OCI-LY7 (cell line): ENCODE data around the gene VPS13D. TPM values are rescaled to one million over a fixed set of nuclear protein-coding genes. Genes with fewer than 3 reads are reported as not detected.
"Not testable (repeated sequence)": the region's sequence is repeated elsewhere in the genome, so short reads cannot be mapped to it uniquely, and the experiment has no call there.

Source experiments
- BruUV-seq: library from RNA; stranded (reverse); fragments of 400-500 nt; replicated peaks from 2 replicates; lab custom pipeline; 2021; lab: Mats Ljungman, UMichigan
- CTCF ChIA-PET: fragments of 300-600 bp; sonication (Branson Sonifier 250); formaldehyde crosslinking; loops from one replicate; lab custom pipeline; 2022; ENCODE audit warnings: antibody characterized with exemption; ENCODE audit not compliant: unreplicated experiment; lab: Charles Lee
- POLR2A ChIA-PET: fragments of 300-600 bp; sonication (Branson Sonifier 250); formaldehyde crosslinking; loops from one replicate; lab custom pipeline; 2022; ENCODE audit warnings: antibody characterized with exemption; lab: Charles Lee
- DNase-seq: peaks from one replicate; pipeline ENCODE4 v3.0.0-alpha.2; 2015; ENCODE audit warnings: low spot score
- H2AFZ ChIP-seq: fragments of 200-600 bp; sonication (generic), shearing (Covaris generic); 2 replicates; pipeline ENCODE4 v1.6.1; 2014; ENCODE audit warnings: mild to moderate bottlenecking, antibody characterized with exemption, low read length, moderate library complexity
- H3K27ac ChIP-seq: fragments of 200-600 bp; sonication (generic); 2 replicates; pipeline ENCODE4 v1.5.1; 2014; ENCODE audit warnings: mixed run types, low read depth, mild to moderate bottlenecking, moderate library complexity, low read length, inconsistent platforms; ENCODE audit not compliant: poor library complexity, severe bottlenecking
- H3K36me3 ChIP-seq: fragments of 200-600 bp; sonication (generic); 2 replicates; pipeline ENCODE4 v1.6.1; 2014; ENCODE audit warnings: mild to moderate bottlenecking, antibody characterized with exemption, low read length, moderate library complexity, mixed read lengths; ENCODE audit not compliant: insufficient read depth
- H3K4me1 ChIP-seq: fragments of 200-600 bp; sonication (generic); 2 replicates; pipeline ENCODE4 v1.5.1; 2014; ENCODE audit warnings: mild to moderate bottlenecking, low read length; ENCODE audit not compliant: insufficient read depth, poor library complexity, severe bottlenecking
- H3K4me2 ChIP-seq: fragments of 200-600 bp; sonication (generic); 2 replicates; pipeline ENCODE4 v1.6.1; 2014; ENCODE audit warnings: mild to moderate bottlenecking, low read length
- H3K4me3 ChIP-seq: fragments of 200-600 bp; sonication (generic); 2 replicates; pipeline ENCODE4 v1.5.1; 2014; ENCODE audit warnings: mild to moderate bottlenecking, low read depth, low read length; ENCODE audit not compliant: poor library complexity, severe bottlenecking
- H3K79me2 ChIP-seq: fragments of 200-600 bp; sonication (generic); 2 replicates; pipeline ENCODE4 v1.6.1; 2016; ENCODE audit warnings: low read depth, mild to moderate bottlenecking, low read length, moderate library complexity, mixed read lengths; ENCODE audit not compliant: insufficient read depth
- H3K9me2 ChIP-seq: fragments of 200-600 bp; sonication (generic); 2 replicates; pipeline ENCODE4 v1.6.1; 2016; ENCODE audit warnings: mild to moderate bottlenecking, low read length, mixed read lengths; ENCODE audit not compliant: insufficient read depth
- H3K9me3 ChIP-seq: fragments of 200-600 bp; sonication (generic); 2 replicates; pipeline ENCODE4 v1.6.1; 2014; ENCODE audit warnings: mild to moderate bottlenecking, mixed run types, low read length, mixed read lengths
- H4K20me1 ChIP-seq: fragments of 200-600 bp; sonication (generic); 2 replicates; pipeline ENCODE4 v1.6.1; 2014; ENCODE audit warnings: mild to moderate bottlenecking, antibody characterized with exemption, low read length, moderate library complexity, mixed read lengths; ENCODE audit not compliant: insufficient read depth
- CTCF ChIP-seq: fragments of 200-600 bp; sonication (generic); conservative IDR thresholded peaks from 2 replicates; pipeline ENCODE4 v1.5.1; 2014; ENCODE audit warnings: mild to moderate bottlenecking, antibody characterized with exemption, low read length, moderate library complexity, mixed read lengths
- EZH2phosphoT487 ChIP-seq: fragments of 200-600 bp; sonication (generic); IDR thresholded peaks from 2 replicates; pipeline ENCODE4 v1.6.1; 2018; ENCODE audit warnings: low read depth, borderline replicate concordance, mild to moderate bottlenecking, mixed run types, antibody characterized with exemption, low read length, moderate library complexity, mixed read lengths
- intact Hi-C: fragments of 100-400 bp; cut with micrococcal nuclease; formaldehyde crosslinking; loops from one replicate; pipeline ENCODE4 v1.10.0; 2022; ENCODE audit not compliant: unreplicated experiment
- total RNA-seq, 2 experiments: library from RNA; depleted of rRNA in 1 of 2; stranded (reverse); fragments of >200 nt in 1 of 2; shearing (Covaris generic) in 1 of 2; gene quantifications; 2 replicates each; pipeline ENCODE4 v1.2.3, GENCODE V29; 2014 to 2022

The VPS13D gene
- total RNA-seq, 2 experiments from 2014 or later, result 23.9 to 39.2 TPM

GRCh38 chr1:12518931-12519692, 289.3 kb downstream of the VPS13D start:
- Histone ChIP-seq H3K36me3 (no peaks in the 10 kb centered on the region), H4K20me1 (no peaks in the 10 kb centered on the region), H3K27ac (no peak overlapping the region), H2AFZ (no peak overlapping the region), H3K4me3 (no peak overlapping the region), H3K4me2 (no peak overlapping the region), H3K9me2 (no peaks in the 10 kb centered on the region), H3K4me1 (no peaks in the 10 kb centered on the region), H3K79me2 (no peaks in the 10 kb centered on the region), H3K9me3 (no peaks in the 10 kb centered on the region)
- CTCF ChIA-PET, result no interaction called here
- intact Hi-C loops, result no loop called here
- BruUV-seq, result no TSS peak
- TF ChIP-seq EZH2phosphoT487, result no peak
- no peak for TF ChIP-seq CTCF
- POLR2A ChIA-PET, result interaction anchor here (0.5 kb wide), 1 partner anchor 15 kb away, joined by 7 read pairs; no protein-coding TSS in a partner anchor
- no peak for DNase-seq

- no peak overlapping the region for H3K27ac ChIP-seq
- H3K4me3 ChIP-seq, result no peak overlapping the region
- no peaks in the 10 kb centered on the region for H3K9me2 ChIP-seq
- no peaks in the 10 kb centered on the region for H3K79me2 ChIP-seq
- ChIA-PET POLR2A (no interaction called here), CTCF (no interaction called here)
- no peak for DNase-seq
- H3K9me3 ChIP-seq, result no peaks in the 10 kb centered on the region
- no peaks in the 10 kb centered on the region for H3K4me1 ChIP-seq
- no TSS peak for BruUV-seq
- no peak overlapping the region for H3K4me2 ChIP-seq
- no peaks in the 10 kb centered on the region for H4K20me1 ChIP-seq
- H2AFZ ChIP-seq, result no peak overlapping the region
- intact Hi-C loops, result no loop called here
- no peaks in the 10 kb centered on the region for H3K36me3 ChIP-seq
- TF ChIP-seq EZH2phosphoT487 (no peak), CTCF (no peak)
Observed at GRCh38 chr1:12519693-12520364, 290.0 kb downstream of the VPS13D start.

- intact Hi-C loops, result no loop called here
- no peak for DNase-seq
- ChIA-PET POLR2A (interaction anchor here (0.9 kb wide), 1 partner anchor 13 kb away, joined by 4 read pairs; no protein-coding TSS in a partner anchor), CTCF (no interaction called here)
- H3K4me1 ChIP-seq, result no peaks in the 10 kb centered on the region
- no peak for TF ChIP-seq CTCF
- TF ChIP-seq EZH2phosphoT487, result no peak
- no peak overlapping the region for H3K4me2 ChIP-seq
- no peaks in the 10 kb centered on the region for H3K36me3 ChIP-seq
- no peaks in the 10 kb centered on the region for H3K9me3 ChIP-seq
- no peaks in the 10 kb centered on the region for H4K20me1 ChIP-seq
- no peaks in the 10 kb centered on the region for H3K79me2 ChIP-seq
- no peaks in the 10 kb centered on the region for H3K9me2 ChIP-seq
- H2AFZ ChIP-seq, result no peak overlapping the region
- no peak overlapping the region for H3K27ac ChIP-seq
- BruUV-seq, result no TSS peak
- H3K4me3 ChIP-seq, result no peak overlapping the region
Observed at GRCh38 chr1:12521096-12521495, 291.3 kb downstream of the VPS13D start.

GRCh38 chr1:12522780-12523179, 292.9 kb downstream of the VPS13D start:
- H2AFZ ChIP-seq, H3K4me1 ChIP-seq, H3K9me3 ChIP-seq, DNase-seq, H3K4me3 ChIP-seq, H3K4me2 ChIP-seq, intact Hi-C loops, H3K9me2 ChIP-seq, H3K36me3 ChIP-seq, BruUV-seq, CTCF ChIA-PET, H3K27ac ChIP-seq, POLR2A ChIA-PET, H4K20me1 ChIP-seq, H3K79me2 ChIP-seq: not testable (repeated sequence)
